ENCODE results near the gene ALG14.

ALG14 gene

GRCh38 chr1:94973309-94973922 lies 99.3 kb downstream of the ALG14 start:
- intact Hi-C loops (cut with DNase I) = no loop called here
- no peak for DNase-seq

GRCh38 chr1:94971491-94971924 lies 101.2 kb downstream of the ALG14 start:
- intact Hi-C loops (cut with DNase I) = no loop called here
- DNase-seq = no peak

GRCh38 chr1:94970783-94971182 lies 102.0 kb downstream of the ALG14 start:
- intact Hi-C loops (cut with DNase I) = no loop called here

GRCh38 chr1:94969137-94969536 lies 103.6 kb downstream of the ALG14 start:
- intact Hi-C loops (cut with DNase I) = no loop called here
- no peak for DNase-seq

More at GRCh38 chr1:94970783-94971182, 102.0 kb downstream of the ALG14 start:
- DNase-seq = no peak

GRCh38 chr1:94966033-94966432 lies 106.7 kb downstream of the ALG14 start:
- intact Hi-C loops (cut with DNase I) = no loop called here
- no peak for DNase-seq

- DNase-seq = no peak
- intact Hi-C loops (cut with DNase I) = no loop called here
Measured at GRCh38 chr1:94963864-94964263, 108.9 kb downstream of the ALG14 start.

- DNase-seq = peak in 7 of 42 donors; percentile 5 to 48 (median 18)
Measured at GRCh38 chr1:94962409-94963265, 110.1 kb downstream of the ALG14 start.

GRCh38 chr1:94961988-94962387 lies 110.8 kb downstream of the ALG14 start:
- DNase-seq = no peak
- intact Hi-C loops (cut with DNase I) = no loop called here

More at GRCh38 chr1:94962409-94963265, 110.1 kb downstream of the ALG14 start:
- intact Hi-C loops (cut with DNase I) = no loop called here

- DNase-seq = no peak
- intact Hi-C loops (cut with DNase I) = no loop called here
Measured at GRCh38 chr1:94961582-94961981, 111.2 kb downstream of the ALG14 start.

GRCh38 chr1:94958081-94958480 lies 114.7 kb downstream of the ALG14 start:
- no peak for DNase-seq
- intact Hi-C loops (cut with DNase I) = no loop called here

- no peak for DNase-seq
- intact Hi-C loops (cut with DNase I) = no loop called here
Measured at GRCh38 chr1:94955767-94956632, 116.8 kb downstream of the ALG14 start.

GRCh38 chr1:94954263-94955220 lies 118.2 kb downstream of the ALG14 start:
- intact Hi-C loops (cut with DNase I) = no loop called here
- no peak for DNase-seq

GRCh38 chr1:94953746-94954145 lies 119.0 kb downstream of the ALG14 start:
- intact Hi-C loops (cut with DNase I) = no loop called here
- DNase-seq = no peak

GRCh38 chr1:94953107-94953506 lies 119.6 kb downstream of the ALG14 start:
- intact Hi-C loops (cut with DNase I) = no loop called here
- no peak for DNase-seq

GRCh38 chr1:94952539-94952938 lies 120.2 kb downstream of the ALG14 start:
- no peak for DNase-seq
- intact Hi-C loops (cut with DNase I) = no loop called here

- DNase-seq = no peak
- intact Hi-C loops (cut with DNase I) = no loop called here
Measured at GRCh38 chr1:94951509-94952208, 121.1 kb downstream of the ALG14 start.

GRCh38 chr1:94951046-94951445 lies 121.7 kb downstream of the ALG14 start:
- DNase-seq = no peak
- intact Hi-C loops (cut with DNase I) = no loop called here
